Endodermal cell (in vitro differentiated cells): ENCODE results near the gene TEX29. TPM values are rescaled to one million over a fixed set of nuclear protein-coding genes. Genes with fewer than 3 reads are reported as not detected.

ENCODE experiments used
- DNase-seq: peaks from one replicate; pipeline ENCODE4 v3.0.0-alpha.2; 2017
- H3K27ac ChIP-seq: 2 replicates; pipeline ENCODE4 v1.5.1; 2013; ENCODE audit warnings: mild to moderate bottlenecking, low read depth, low read length, moderate library complexity
- H3K27me3 ChIP-seq: 2 replicates; pipeline ENCODE4 v1.6.1; 2013; ENCODE audit warnings: mild to moderate bottlenecking, low read length, moderate library complexity; ENCODE audit not compliant: insufficient read depth, control insufficient read depth, poor library complexity, severe bottlenecking
- H3K36me3 ChIP-seq: 2 replicates; pipeline ENCODE4 v1.7.0; 2013; ENCODE audit warnings: mild to moderate bottlenecking, low read length, moderate library complexity; ENCODE audit not compliant: control insufficient read depth, insufficient read depth
- H3K4me1 ChIP-seq: one replicate; pipeline ENCODE4 v1.7.0; 2013; ENCODE audit warnings: low read length; ENCODE audit not compliant: control insufficient read depth, insufficient read depth
- H3K4me3 ChIP-seq: 2 replicates; pipeline ENCODE4 v1.5.1; 2013; ENCODE audit warnings: mild to moderate bottlenecking, low read length, moderate library complexity
- H3K9ac ChIP-seq: 2 replicates; pipeline ENCODE4 v1.6.1; 2013; ENCODE audit warnings: mild to moderate bottlenecking, low read length, moderate library complexity; ENCODE audit not compliant: poor library complexity, severe bottlenecking; ENCODE audit errors: extremely low read depth
- H3K9me3 ChIP-seq: 2 replicates; pipeline ENCODE4 v1.6.1; 2013; ENCODE audit warnings: mild to moderate bottlenecking, low read length, moderate library complexity; ENCODE audit not compliant: control insufficient read depth
- H3K27ac Mint-ChIP-seq: 2 replicates; pipeline ENCODE4 v1.8.0; 2020; ENCODE audit warnings: mixed read lengths
- H3K27me3 Mint-ChIP-seq: 2 replicates; pipeline ENCODE4 v1.8.0; 2021; ENCODE audit warnings: mild to moderate bottlenecking, mixed read lengths; ENCODE audit not compliant: insufficient read depth
- H3K36me3 Mint-ChIP-seq: 2 replicates; pipeline ENCODE4 v1.8.0; 2020; ENCODE audit warnings: low read depth, mixed read lengths
- H3K4me1 Mint-ChIP-seq: 2 replicates; pipeline ENCODE4 v1.8.0; 2020; ENCODE audit warnings: mixed read lengths
- H3K4me3 Mint-ChIP-seq: 2 replicates; pipeline ENCODE4 v1.8.0; 2020; ENCODE audit warnings: mild to moderate bottlenecking, moderate library complexity, mixed read lengths
- H3K9me3 Mint-ChIP-seq: 2 replicates; pipeline ENCODE4 v1.8.0; 2020; ENCODE audit warnings: mild to moderate bottlenecking, mixed read lengths
- WGBS, 2 experiments: methylation state at CpG; one replicate each; pipeline versions ENCODE4 v1.1.5 to v1.1.7; 2013; ENCODE audit warnings: missing lambda C conversion rate in 2 of 2, mixed read lengths in 1 of 2; ENCODE audit not compliant: insufficient coverage in 1 of 2, insufficient read length in 1 of 2; 5-methylcytosine and 5-hydroxymethylcytosine counted together
- total RNA-seq, 2 donors: library from RNA; stranded (reverse); fragmentation: NEBNext Ultra II Directional in 1 of 2; extraction: Animal tissue kit (Norgen Biotek cat#: 25700) in 1 of 2; gene quantifications; 2 replicates in 1 of 2; 3 replicates in 1 of 2; pipeline ENCODE4 v1.2.1, GENCODE V29; 2021
- TF ChIP-seq, protein P1 (sequence below): fragments of 200-600 bp; sonication (generic); conservative IDR thresholded peaks from 2 replicates; pipeline ENCODE4 v1.5.0; 2021; ENCODE audit warnings: antibody characterized with exemption, mild to moderate bottlenecking

Gene TEX29
- total RNA-seq, 2 donors from 2014 or later = 0.69 TPM; not detected in 1

DNA sequence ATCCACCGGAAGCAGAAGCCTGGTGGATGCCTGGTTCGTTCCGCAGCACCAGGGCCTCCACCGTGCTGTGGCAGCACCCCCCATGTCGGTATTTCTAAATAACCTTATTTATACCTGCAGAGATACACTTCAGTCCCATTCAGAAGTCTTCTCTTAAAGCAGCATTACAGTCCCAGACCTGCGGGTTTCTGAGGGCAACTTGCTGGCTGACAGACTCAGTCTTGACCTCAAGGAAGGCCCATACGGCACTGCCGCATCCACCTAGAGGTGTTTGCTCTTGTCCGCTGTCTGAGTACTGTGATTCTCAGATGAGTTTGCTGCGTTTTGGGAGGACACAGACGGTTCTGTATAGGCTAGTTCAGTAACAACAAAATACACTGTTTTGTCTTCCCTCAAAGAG is 16.9 kb upstream of the TEX29 start:
- no peak overlapping the region for H3K27ac ChIP-seq
- Mint-ChIP-seq H3K9me3 (no peaks in the 10 kb centered on the region), H3K4me1 (no peaks in the 10 kb centered on the region), H3K36me3 (peaks cover 65% of the 10 kb centered on the region), H3K4me3 (no peak overlapping the region), H3K27ac (no peak overlapping the region), H3K27me3 (no peaks in the 10 kb centered on the region)
- WGBS, 2 experiments = 97 to 100% methylated on average over 5 to 11 of the region's 11 CpGs
- H3K9me3 ChIP-seq = no peaks in the 10 kb centered on the region
- DNase-seq = peak; percentile 35
- H3K4me3 ChIP-seq = no peak overlapping the region
- H3K27me3 ChIP-seq = no peaks in the 10 kb centered on the region
- H3K9ac ChIP-seq = no peak overlapping the region
- H3K36me3 ChIP-seq = peaks cover 63% of the 10 kb centered on the region
- TF ChIP-seq, protein P1, sequence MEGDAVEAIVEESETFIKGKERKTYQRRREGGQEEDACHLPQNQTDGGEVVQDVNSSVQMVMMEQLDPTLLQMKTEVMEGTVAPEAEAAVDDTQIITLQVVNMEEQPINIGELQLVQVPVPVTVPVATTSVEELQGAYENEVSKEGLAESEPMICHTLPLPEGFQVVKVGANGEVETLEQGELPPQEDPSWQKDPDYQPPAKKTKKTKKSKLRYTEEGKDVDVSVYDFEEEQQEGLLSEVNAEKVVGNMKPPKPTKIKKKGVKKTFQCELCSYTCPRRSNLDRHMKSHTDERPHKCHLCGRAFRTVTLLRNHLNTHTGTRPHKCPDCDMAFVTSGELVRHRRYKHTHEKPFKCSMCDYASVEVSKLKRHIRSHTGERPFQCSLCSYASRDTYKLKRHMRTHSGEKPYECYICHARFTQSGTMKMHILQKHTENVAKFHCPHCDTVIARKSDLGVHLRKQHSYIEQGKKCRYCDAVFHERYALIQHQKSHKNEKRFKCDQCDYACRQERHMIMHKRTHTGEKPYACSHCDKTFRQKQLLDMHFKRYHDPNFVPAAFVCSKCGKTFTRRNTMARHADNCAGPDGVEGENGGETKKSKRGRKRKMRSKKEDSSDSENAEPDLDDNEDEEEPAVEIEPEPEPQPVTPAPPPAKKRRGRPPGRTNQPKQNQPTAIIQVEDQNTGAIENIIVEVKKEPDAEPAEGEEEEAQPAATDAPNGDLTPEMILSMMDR = no peak
- H3K4me1 ChIP-seq = no peaks in the 10 kb centered on the region

DNA sequence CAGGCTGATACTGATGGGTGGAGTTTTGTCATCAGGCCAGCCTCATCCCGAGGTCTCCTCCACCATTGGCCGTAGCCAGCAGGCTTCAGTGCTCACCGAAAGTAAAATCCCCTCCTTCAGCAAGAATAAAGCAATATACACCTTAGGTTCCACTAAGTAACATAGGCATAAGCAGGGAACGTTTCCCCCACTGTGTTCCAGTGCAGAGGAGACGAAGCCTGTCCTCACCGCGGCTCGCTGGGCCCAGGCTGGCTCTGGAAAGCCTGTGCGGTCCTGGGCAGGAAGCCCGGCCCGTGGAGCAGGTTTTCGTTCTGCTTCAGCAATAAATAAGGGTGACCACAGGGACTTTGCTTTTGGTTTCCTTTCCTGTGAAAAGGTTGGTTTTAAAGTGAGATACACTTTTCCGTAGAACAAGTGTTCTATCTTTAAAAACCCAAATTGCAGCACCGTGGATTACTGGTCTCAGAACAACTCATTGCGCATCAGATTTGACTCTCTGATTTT is 16.3 kb upstream of the TEX29 start:
- WGBS, 2 experiments = 97 to 98% methylated on average over 12 to 15 of the region's 15 CpGs
- Histone ChIP-seq H3K4me3 (no peak overlapping the region), H3K36me3 (peaks cover 63% of the 10 kb centered on the region), H3K9ac (no peak overlapping the region), H3K9me3 (no peaks in the 10 kb centered on the region), H3K4me1 (no peaks in the 10 kb centered on the region), H3K27ac (no peak overlapping the region), H3K27me3 (no peaks in the 10 kb centered on the region)
- no peak overlapping the region for H3K4me3 Mint-ChIP-seq
- DNase-seq = no peak
- H3K9me3 Mint-ChIP-seq = peaks cover 1% of the 10 kb centered on the region
- TF ChIP-seq, protein P1 = no peak
- H3K36me3 Mint-ChIP-seq = peaks cover 67% of the 10 kb centered on the region
- no peaks in the 10 kb centered on the region for H3K4me1 Mint-ChIP-seq
- H3K27me3 Mint-ChIP-seq = no peaks in the 10 kb centered on the region
- no peak overlapping the region for H3K27ac Mint-ChIP-seq

DNA sequence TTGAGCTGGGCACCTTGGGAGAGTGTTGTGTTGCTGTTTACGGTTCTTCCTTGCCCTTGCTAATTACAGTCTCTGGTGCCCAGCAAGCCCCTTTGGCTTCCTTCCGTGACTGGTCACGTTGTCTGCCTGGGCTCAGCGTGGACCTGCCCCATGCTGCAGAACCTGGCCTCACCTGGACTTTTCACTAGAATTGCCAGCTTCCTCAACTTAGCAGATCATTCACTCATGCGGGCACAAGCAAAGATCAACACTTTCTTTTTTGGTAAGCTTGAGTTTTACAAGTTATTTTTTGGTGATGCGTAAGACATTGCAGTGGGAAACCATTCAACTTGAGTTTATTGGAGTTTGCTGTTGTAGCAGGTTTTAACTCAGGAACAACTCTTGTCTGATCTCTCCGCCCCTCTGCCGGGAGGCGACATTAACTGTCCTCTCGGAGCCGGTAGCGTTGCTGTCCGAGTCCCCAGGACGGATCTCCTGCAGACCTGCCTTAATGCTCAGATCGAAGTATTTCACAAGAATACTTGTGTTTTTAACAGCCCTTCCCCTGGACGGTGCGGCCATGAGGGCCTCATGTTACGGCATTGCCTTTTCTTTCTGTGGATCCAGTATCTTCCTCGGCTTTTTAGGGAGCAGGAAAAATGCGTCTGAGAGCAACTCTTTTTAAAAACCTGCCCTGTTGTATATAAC is 15.7 kb upstream of the TEX29 start:
- H3K27ac Mint-ChIP-seq = no peak overlapping the region
- H3K4me1 ChIP-seq = no peaks in the 10 kb centered on the region
- no peaks in the 10 kb centered on the region for H3K9me3 ChIP-seq
- no peak for DNase-seq
- H3K27ac ChIP-seq = no peak overlapping the region
- no peaks in the 10 kb centered on the region for H3K4me1 Mint-ChIP-seq
- H3K27me3 Mint-ChIP-seq = no peaks in the 10 kb centered on the region
- peaks cover 72% of the 10 kb centered on the region for H3K36me3 Mint-ChIP-seq
- 94 to 95% methylated on average over 19 to 20 of the region's 20 CpGs for WGBS, 2 experiments
- H3K4me3 Mint-ChIP-seq = no peak overlapping the region
- H3K4me3 ChIP-seq = no peak overlapping the region
- H3K27me3 ChIP-seq = no peaks in the 10 kb centered on the region
- TF ChIP-seq, protein P1 = no peak
- peaks cover 4% of the 10 kb centered on the region for H3K9me3 Mint-ChIP-seq
- peaks cover 63% of the 10 kb centered on the region for H3K36me3 ChIP-seq
- no peak overlapping the region for H3K9ac ChIP-seq
